Measurements from ENCODE around the gene TTC16.

- TF ChIP-seq CTCF (IDR thresholded peaks at IDR 0.05; ENCODE audit: extremely low read depth in 1 of 2, insufficient read depth in 1 of 2, low read depth in 1 of 2, low read length in 2 of 2) (no peak), JUN (IDR thresholded peaks at IDR 0.05; ENCODE audit: borderline replicate concordance, insufficient read depth, insufficient read length, low read depth) (no peak), FOS (IDR thresholded peaks at IDR 0.05; ENCODE audit: borderline replicate concordance, insufficient read depth, low read length) (no peak)
Measured at GRCh38 chr9:127758843-127759242, 43.0 kb downstream of the TTC16 start.
